ENCODE measurements around the gene GALNT10.

Gene GALNT10

DNA sequence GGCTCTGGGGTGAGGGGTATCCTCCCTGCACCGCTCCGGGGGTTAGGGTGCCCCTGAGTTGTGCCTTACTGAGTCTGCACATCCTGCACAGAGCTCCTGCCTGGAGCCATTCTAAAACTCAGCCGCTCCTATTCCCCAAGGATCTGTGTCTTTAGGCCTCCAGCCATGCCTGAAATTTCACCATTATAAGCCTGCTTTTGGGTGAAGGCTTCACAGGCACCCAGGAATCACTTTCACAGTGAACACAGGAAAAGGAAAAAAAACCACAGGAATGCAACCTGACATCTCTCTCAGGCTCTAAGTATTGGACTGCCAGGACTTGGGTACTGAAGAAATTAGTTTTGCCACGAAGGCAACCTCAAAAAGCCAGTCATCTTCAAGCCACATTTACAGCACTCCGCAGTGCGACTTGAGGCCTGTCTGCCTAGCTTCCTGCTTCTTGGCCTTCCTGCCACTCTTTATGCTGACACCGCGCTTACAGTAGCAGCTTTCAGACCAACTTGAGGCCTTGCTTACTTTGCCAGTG, 30.9 kb downstream of the GALNT10 start:
- Histone ChIP-seq H3K9me3 (ENCODE audit: insufficient read depth, low read length, severe bottlenecking) (no peaks in the 10 kb centered on the region), H3K9ac (ENCODE audit: low read depth, low read length) (no peak overlapping the region), H3K4me2 (ENCODE audit: insufficient read depth, low read length) (no peak overlapping the region), H3K36me3 (ENCODE audit: insufficient read depth, low read length) (peaks cover 5% of the 10 kb centered on the region; the same call in 1 of the 2 replicates), H3K4me3 (ENCODE audit: low read depth in 1 of 2, low read length in 2 of 2) (no peak overlapping the region), H3K79me2 (ENCODE audit: insufficient read depth, low read length) (no peaks in the 10 kb centered on the region), H4K20me1 (ENCODE audit: insufficient read depth, low read length) (no peaks in the 10 kb centered on the region), H2AFZ (ENCODE audit: low read depth, low read length) (peak overlapping the region; percentile 14; the same call in 1 of the 2 replicates), H3K27me3 (ENCODE audit: insufficient read depth, low read length, poor library complexity) (no peaks in the 10 kb centered on the region), H3K27ac (ENCODE audit: low read length) (peak overlapping the region; percentile 28; the same call in 1 of the 2 replicates), H3K4me1 (ENCODE audit: insufficient read depth, low read length) (peaks cover 12% of the 10 kb centered on the region)
- ATAC-seq (ENCODE audit: insufficient read depth, low read depth) (peak; percentile 88), DNase-seq (peak; percentile 46)
- TF ChIP-seq CTCF (IDR thresholded peaks at IDR 0.05; ENCODE audit: borderline replicate concordance, extremely low read depth, low read length, poor library complexity, severe bottlenecking) (no peak), EZH2 (IDR thresholded peaks at IDR 0.05; ENCODE audit: borderline replicate concordance, low read depth, low read length, severe bottlenecking) (no peak)

GRCh38 chr5:154222414-154222813, 31.9 kb downstream of the GALNT10 start:
- Histone ChIP-seq H2AFZ (ENCODE audit: low read depth, low read length) (no peak overlapping the region), H3K27ac (ENCODE audit: low read length) (no peak overlapping the region), H3K9me3 (ENCODE audit: insufficient read depth, low read length, severe bottlenecking) (peaks cover 8% of the 10 kb centered on the region), H3K27me3 (ENCODE audit: insufficient read depth, low read length, poor library complexity) (no peaks in the 10 kb centered on the region), H3K4me1 (ENCODE audit: insufficient read depth, low read length) (peaks cover 12% of the 10 kb centered on the region), H3K9ac (ENCODE audit: low read depth, low read length) (no peak overlapping the region), H3K4me2 (ENCODE audit: insufficient read depth, low read length) (no peak overlapping the region), H4K20me1 (ENCODE audit: insufficient read depth, low read length) (no peaks in the 10 kb centered on the region), H3K79me2 (ENCODE audit: insufficient read depth, low read length) (no peaks in the 10 kb centered on the region), H3K36me3 (ENCODE audit: insufficient read depth, low read length) (peaks cover 5% of the 10 kb centered on the region; the same call in 1 of the 2 replicates), H3K4me3 (ENCODE audit: low read depth in 1 of 2, low read length in 2 of 2) (no peak overlapping the region)
- TF ChIP-seq EZH2 (IDR thresholded peaks at IDR 0.05; ENCODE audit: borderline replicate concordance, low read depth, low read length, severe bottlenecking) (no peak), CTCF (IDR thresholded peaks at IDR 0.05; ENCODE audit: borderline replicate concordance, extremely low read depth, low read length, poor library complexity, severe bottlenecking) (no peak)
- ATAC-seq (ENCODE audit: insufficient read depth, low read depth), result no peak
- no peak for DNase-seq

GRCh38 chr5:154223320-154223719, 32.8 kb downstream of the GALNT10 start:
- H2AFZ ChIP-seq (ENCODE audit: low read depth, low read length), result no peak overlapping the region
- TF ChIP-seq CTCF (IDR thresholded peaks at IDR 0.05; ENCODE audit: borderline replicate concordance, extremely low read depth, low read length, poor library complexity, severe bottlenecking), result no peak
- TF ChIP-seq EZH2 (IDR thresholded peaks at IDR 0.05; ENCODE audit: borderline replicate concordance, low read depth, low read length, severe bottlenecking), result no peak
- no peak overlapping the region for H3K27ac ChIP-seq (ENCODE audit: low read length)
- no peak overlapping the region for H3K9ac ChIP-seq (ENCODE audit: low read depth, low read length)
- H3K36me3 ChIP-seq (ENCODE audit: insufficient read depth, low read length), result peaks cover 5% of the 10 kb centered on the region; the same call in 1 of the 2 replicates
- H3K4me3 ChIP-seq (ENCODE audit: low read depth in 1 of 2, low read length in 2 of 2), result no peak overlapping the region
- no peaks in the 10 kb centered on the region for H4K20me1 ChIP-seq (ENCODE audit: insufficient read depth, low read length)
- no peak overlapping the region for H3K4me2 ChIP-seq (ENCODE audit: insufficient read depth, low read length)
- peaks cover 12% of the 10 kb centered on the region for H3K4me1 ChIP-seq (ENCODE audit: insufficient read depth, low read length)
- H3K79me2 ChIP-seq (ENCODE audit: insufficient read depth, low read length), result no peaks in the 10 kb centered on the region
- ATAC-seq (ENCODE audit: insufficient read depth, low read depth) (no peak), DNase-seq (no peak)
- H3K27me3 ChIP-seq (ENCODE audit: insufficient read depth, low read length, poor library complexity), result no peaks in the 10 kb centered on the region
- H3K9me3 ChIP-seq (ENCODE audit: insufficient read depth, low read length, severe bottlenecking), result peaks cover 8% of the 10 kb centered on the region
